ENCODE results near the gene CSF1R.

DNA sequence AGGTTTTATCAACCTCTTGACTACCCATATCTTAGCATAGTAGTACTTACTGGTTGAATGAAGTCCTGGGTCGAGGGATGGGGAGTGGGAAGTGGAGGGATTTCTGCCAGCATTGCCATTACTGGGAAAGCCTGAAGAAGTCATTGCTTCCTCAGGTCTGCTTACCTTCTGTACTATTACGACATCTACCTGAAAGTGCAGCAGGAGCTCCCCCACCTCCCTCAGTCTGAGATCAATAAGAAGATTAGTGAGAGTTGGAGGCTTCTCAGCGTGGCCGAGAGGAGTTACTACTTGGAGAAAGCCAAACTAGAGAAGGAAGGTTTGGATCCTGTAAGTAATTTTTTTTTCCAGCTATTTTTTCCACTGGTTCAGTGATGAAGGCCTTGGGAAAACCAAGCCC, 80.0 kb downstream of the CSF1R start:
- TF ChIP-seq, protein P1, sequence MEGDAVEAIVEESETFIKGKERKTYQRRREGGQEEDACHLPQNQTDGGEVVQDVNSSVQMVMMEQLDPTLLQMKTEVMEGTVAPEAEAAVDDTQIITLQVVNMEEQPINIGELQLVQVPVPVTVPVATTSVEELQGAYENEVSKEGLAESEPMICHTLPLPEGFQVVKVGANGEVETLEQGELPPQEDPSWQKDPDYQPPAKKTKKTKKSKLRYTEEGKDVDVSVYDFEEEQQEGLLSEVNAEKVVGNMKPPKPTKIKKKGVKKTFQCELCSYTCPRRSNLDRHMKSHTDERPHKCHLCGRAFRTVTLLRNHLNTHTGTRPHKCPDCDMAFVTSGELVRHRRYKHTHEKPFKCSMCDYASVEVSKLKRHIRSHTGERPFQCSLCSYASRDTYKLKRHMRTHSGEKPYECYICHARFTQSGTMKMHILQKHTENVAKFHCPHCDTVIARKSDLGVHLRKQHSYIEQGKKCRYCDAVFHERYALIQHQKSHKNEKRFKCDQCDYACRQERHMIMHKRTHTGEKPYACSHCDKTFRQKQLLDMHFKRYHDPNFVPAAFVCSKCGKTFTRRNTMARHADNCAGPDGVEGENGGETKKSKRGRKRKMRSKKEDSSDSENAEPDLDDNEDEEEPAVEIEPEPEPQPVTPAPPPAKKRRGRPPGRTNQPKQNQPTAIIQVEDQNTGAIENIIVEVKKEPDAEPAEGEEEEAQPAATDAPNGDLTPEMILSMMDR (IDR thresholded peaks at IDR 0.05 in 4 of 5, conservative IDR thresholded peaks at IDR 0.05 in 1 of 5) = no peak
- TF ChIP-seq POLR2A (IDR thresholded peaks at IDR 0.05) = no peak
